Inferior parietal cortex (tissue), 1 donor: Measurements from ENCODE around the gene HERC3.

Experiments
- DNase-seq: peaks from one replicate; pipeline ENCODE4 v3.0.0-alpha.2; 2016; ENCODE audit errors: extremely low spot score

The HERC3 gene

DNA sequence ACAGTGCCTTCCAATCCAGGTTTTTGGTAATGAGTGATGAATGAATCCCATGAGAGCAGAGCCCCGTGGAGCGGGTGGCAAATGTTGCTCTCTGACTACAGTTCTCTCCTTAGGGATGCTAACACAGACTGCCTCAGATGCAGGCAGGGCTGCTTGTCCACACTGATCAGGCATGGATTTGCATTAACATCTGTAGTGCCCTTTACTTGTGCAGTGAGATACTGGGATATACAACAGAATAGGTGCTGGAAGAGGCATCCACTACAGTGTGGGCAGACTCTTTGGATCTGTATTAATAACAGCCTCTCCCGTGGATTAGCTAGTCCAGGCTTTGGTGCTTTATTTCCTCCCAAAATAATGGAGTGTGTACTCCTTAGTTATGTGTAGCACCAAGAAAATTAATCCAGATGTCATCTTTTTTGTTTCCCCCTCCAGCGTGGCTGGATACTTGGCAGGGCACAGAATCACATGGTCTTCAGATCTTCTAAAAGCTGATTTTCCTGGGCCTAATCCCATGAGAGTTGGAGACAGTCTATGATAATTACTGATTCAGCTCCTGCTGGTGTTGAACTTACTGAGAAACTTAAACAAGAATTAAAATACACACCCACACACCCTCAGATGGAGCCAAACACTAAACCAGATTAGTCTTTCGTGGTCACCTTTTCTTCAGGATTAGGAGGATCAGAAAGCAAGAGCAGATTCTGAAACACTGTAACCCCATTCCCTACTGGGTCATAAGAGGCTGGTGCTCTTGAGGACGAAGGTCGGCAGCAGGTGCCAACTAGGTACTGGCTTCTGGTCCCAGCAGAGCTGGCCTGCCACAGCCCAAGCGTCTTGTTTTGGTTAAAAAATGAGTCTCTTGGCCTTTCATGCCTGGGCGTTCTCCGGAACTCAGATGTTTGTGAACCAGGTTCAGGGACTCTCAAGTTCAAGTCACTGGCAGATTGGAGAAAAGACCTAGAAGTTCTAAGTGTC lies 128.5 kb downstream of the HERC3 start:
- no peak for DNase-seq

- DNase-seq = no peak
Observed at GRCh38 chr4:88722276-88722780, 130.0 kb downstream of the HERC3 start.

DNA sequence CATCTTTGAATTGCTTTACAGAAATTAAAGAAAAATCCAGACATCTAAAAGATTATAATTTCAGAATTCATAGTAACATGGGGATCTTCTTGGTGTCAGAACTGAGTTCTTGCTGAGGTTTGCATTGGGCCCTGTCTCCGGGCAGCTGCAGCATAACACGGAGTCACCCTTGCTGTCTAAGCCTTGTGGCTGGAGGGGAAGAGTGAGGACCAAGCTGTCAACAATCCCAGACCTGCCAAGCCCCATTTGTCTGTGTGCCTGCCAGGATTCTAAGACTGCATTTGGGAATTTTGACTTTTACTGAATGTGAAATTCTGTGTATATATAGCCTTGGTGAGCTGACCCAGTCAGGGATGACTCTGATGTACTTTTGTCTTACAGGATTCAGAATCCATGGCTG lies 130.5 kb downstream of the HERC3 start:
- no peak for DNase-seq

GRCh38 chr4:88724406-88724805 lies 132.1 kb downstream of the HERC3 start:
- DNase-seq = no peak

GRCh38 chr4:88725143-88725542 lies 132.9 kb downstream of the HERC3 start:
- DNase-seq = no peak

- DNase-seq = no peak
Observed at GRCh38 chr4:88725986-88726385, 133.7 kb downstream of the HERC3 start.

DNA sequence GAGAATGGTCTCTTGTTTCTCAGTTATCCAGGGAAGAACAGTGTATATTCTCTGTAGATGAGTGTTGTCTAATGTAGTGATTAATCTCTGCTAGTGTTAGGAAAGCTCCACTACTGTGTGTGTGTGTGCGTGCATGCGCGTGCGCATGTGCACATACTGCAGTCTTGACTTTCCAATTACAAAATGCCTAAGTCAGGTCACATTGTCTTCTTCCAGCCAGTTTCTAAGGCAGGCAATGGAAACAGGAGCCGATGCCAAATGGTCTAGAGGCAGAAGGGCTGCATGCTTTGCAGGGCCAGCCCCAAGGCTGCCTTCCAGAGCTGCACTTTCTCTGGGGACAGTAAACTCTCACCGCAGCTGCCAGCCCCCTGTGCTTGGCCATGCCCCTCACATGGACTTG lies 135.9 kb downstream of the HERC3 start:
- DNase-seq = no peak

GRCh38 chr4:88729146-88729760 lies 137.0 kb downstream of the HERC3 start:
- DNase-seq = no peak

DNA sequence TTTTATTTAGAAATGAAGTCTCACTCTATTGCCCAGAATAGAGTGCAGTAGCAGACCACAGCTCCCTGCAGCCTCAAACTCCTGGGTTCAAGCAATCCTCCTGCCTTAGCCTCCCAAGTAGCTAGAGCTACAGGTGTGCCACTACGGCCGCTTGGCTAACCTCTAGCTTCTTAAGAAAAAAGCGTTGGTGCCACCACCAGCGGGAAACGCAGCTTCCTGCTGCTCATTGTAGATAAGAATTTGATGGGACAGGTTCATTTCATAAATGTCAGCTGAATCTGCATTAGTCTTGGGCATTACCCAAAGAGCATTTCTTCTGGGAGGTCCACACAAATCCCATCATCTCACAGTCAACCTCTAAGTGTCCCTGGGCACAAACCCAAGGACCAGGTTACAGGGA lies 138.5 kb downstream of the HERC3 start:
- DNase-seq = no peak

GRCh38 chr4:88731381-88731780 lies 139.1 kb downstream of the HERC3 start:
- DNase-seq = no peak

GRCh38 chr4:88732714-88733368 lies 140.6 kb downstream of the HERC3 start:
- no peak for DNase-seq

DNA sequence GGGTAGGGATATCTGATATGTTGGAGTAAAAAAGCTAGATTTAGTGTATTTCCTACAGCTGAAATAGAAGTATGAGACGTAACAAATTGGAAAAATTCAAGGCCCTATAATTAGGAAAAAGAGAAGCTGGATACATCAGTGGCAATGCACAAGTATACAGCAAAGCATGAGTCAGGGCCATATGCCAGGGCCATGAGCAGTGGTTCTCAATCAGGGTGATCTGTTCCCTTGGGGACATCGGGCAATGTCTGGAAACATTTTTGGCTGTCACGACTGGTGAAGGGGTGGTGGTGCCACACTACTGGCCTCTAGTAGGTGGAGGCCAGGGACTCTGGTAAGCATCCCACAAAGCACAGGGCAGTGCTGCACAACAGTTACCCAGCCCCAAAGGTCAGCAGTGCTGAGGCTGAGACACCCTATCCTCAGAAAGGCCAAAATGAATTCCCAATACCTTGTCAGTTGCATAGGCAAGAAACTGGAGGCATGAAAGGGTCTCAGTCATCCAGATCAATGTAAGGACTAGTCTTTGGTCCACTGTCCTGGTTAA lies 142.2 kb downstream of the HERC3 start:
- no peak for DNase-seq

GRCh38 chr4:88735564-88735963 lies 143.3 kb downstream of the HERC3 start:
- no peak for DNase-seq

- DNase-seq = no peak
Observed at GRCh38 chr4:88736264-88736663, 144.0 kb downstream of the HERC3 start.

DNA sequence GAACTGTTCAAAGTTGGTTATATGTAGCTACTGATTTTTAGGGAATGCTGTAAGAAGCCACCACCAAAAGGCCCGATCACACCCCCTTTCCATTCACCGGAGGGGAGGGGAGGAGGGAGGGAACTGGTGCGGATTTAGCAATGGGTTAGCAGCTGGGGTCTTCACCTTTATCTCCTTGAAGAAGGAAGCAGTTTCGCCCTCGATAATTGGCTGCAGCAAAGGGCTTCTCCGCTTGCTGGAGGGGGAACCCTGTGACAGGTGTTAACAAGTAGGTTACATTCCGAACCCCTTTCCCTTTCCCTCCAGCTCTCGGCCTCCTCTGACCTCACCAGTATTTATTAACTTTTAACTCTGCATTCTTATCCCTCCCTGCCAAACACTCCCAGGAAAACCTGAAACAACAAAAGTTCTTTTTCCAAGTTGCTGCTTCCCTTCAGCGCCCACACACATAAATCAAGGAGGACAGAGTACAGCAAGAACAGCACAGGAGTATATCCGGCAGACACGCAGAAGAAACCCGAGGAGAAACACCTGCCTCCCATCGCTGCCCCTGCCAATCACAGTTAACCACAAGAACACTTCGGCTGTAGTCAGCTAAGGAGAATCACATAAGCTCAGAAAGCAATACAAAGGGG lies 145.1 kb downstream of the HERC3 start:
- DNase-seq = no peak

GRCh38 chr4:88738180-88738579 lies 145.9 kb downstream of the HERC3 start:
- no peak for DNase-seq

DNA sequence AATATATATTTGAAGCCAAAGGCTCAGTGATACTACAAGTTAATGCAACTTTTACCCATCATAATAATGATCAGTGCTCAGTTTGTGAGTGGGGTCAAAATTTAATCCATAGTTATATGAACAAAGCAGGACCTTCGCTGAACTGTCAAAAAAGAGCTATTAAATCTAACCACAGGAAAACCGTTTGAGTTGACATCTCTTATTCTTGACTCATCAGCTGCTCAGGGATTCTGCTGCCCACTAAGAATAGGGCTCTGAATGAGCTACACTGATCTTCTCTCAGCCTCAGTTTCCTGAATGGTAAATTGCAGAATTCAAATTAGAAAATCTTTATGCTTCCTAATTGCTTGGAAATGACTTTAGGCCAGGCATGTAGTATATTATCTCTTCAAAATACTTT lies 150.3 kb downstream of the HERC3 start:
- DNase-seq = no peak

DNA sequence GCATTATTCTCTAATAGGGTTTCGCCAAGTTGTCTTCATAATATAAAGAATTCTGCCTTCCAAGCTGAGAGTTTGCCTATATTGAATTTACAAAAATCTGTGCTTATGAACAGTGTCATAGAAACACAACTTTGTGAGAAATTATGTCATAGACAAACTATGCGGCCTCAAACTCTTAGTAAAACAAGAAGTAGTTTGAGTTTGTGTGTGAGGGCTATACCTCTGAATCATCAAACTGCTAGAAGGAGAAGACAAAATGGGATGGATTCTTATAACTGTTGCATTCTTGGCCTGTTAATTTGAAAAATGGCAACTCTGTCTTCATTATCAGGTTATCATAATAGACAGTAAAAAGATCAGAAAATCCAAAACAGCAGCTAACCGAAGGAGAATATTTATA lies 151.4 kb downstream of the HERC3 start:
- DNase-seq = no peak

- no peak for DNase-seq
Observed at GRCh38 chr4:88744609-88745008, 152.3 kb downstream of the HERC3 start.

- DNase-seq = no peak
Observed at GRCh38 chr4:88745175-88745574, 152.9 kb downstream of the HERC3 start.

GRCh38 chr4:88745581-88746163 lies 153.4 kb downstream of the HERC3 start:
- DNase-seq = no peak
